Activated naive CD8-positive, alpha-beta T cell treated with anti-CD3 and anti-CD28 coated beads for 36 hours (primary cell): ENCODE data around the gene ITPR2. TPM values are rescaled to one million over a fixed set of nuclear protein-coding genes. Genes with fewer than 3 reads are reported as not detected.

Source experiments
- DNase-seq: peaks from one replicate; pipeline ENCODE4 v3.0.0; 2021
- H3K27ac Mint-ChIP-seq: one replicate; pipeline ENCODE4 v1.8.0; 2022; ENCODE audit warnings: mild to moderate bottlenecking, moderate library complexity, mixed read lengths
- H3K27me3 Mint-ChIP-seq: one replicate; pipeline ENCODE4 v1.8.0; 2022; ENCODE audit warnings: mild to moderate bottlenecking, mixed read lengths
- H3K36me3 Mint-ChIP-seq: one replicate; pipeline ENCODE4 v1.8.0; 2021; ENCODE audit warnings: mild to moderate bottlenecking, mixed read lengths
- H3K4me1 Mint-ChIP-seq: one replicate; pipeline ENCODE4 v1.8.0; 2021; ENCODE audit warnings: mixed read lengths
- H3K4me3 Mint-ChIP-seq: one replicate; pipeline ENCODE4 v1.8.0; 2022; ENCODE audit warnings: mild to moderate bottlenecking, moderate library complexity, mixed read lengths
- H3K9me3 Mint-ChIP-seq: one replicate; pipeline ENCODE4 v1.8.0; 2022; ENCODE audit warnings: mixed read lengths
- total RNA-seq, 2 experiments: library from RNA; stranded (reverse); gene quantifications; one replicate each; pipeline ENCODE4 v1.2.3, GENCODE V29; 2021

The ITPR2 gene
- total RNA-seq, 2 experiments from 2014 or later = 27.3 TPM

- H3K4me1 Mint-ChIP-seq = no peaks in the 10 kb centered on the region
- H3K4me3 Mint-ChIP-seq = no peak overlapping the region
- H3K9me3 Mint-ChIP-seq = no peaks in the 10 kb centered on the region
- H3K27ac Mint-ChIP-seq = no peak overlapping the region
- no peak for DNase-seq
- peaks cover 5% of the 10 kb centered on the region for H3K36me3 Mint-ChIP-seq
- H3K27me3 Mint-ChIP-seq = no peaks in the 10 kb centered on the region
Measured at GRCh38 chr12:26372866-26373265, 460.1 kb downstream of the ITPR2 start.

DNA sequence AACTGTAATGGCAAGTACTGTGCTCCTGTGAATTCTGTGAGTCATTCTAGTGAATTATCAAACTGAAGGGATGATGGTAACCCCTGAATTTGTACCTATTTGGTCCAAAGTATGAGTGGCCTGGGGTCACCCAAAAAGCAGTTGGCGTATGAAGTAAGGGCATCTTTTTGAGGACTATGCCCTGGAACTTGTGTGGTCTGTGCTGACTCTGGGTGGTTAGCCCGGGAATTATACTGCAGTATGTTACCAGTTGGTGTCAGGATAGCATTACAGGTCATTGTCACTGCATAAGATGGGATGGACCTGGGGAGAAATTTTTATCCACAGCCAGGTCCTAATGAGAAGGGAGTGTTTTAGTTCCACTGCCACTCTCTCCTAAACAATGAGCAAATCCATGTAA lies 462.9 kb downstream of the ITPR2 start:
- H3K4me3 Mint-ChIP-seq = no peak overlapping the region
- no peak overlapping the region for H3K27ac Mint-ChIP-seq
- H3K9me3 Mint-ChIP-seq = no peaks in the 10 kb centered on the region
- H3K36me3 Mint-ChIP-seq = peaks cover 3% of the 10 kb centered on the region
- no peaks in the 10 kb centered on the region for H3K27me3 Mint-ChIP-seq
- no peaks in the 10 kb centered on the region for H3K4me1 Mint-ChIP-seq
- DNase-seq = no peak

DNA sequence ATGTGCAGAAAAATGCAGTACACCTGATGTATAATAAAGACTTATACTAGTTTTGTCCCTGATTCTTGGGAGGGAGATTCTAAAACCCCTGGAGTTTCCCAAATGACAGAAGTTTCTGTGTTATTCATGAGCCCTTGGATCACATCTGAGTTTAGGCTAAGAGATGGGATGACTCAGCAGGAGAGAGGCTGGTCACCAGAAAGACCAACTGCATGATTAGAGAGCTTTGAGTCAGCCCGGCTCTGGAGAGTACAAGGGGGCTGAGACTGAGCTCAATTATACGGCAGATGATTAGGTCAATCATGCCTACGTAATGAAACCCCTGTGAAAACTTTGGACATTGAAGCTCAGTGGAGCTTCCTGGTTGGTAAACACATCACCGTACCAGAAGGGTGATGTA lies 463.4 kb downstream of the ITPR2 start:
- no peaks in the 10 kb centered on the region for H3K9me3 Mint-ChIP-seq
- no peaks in the 10 kb centered on the region for H3K4me1 Mint-ChIP-seq
- H3K4me3 Mint-ChIP-seq = no peak overlapping the region
- H3K36me3 Mint-ChIP-seq = peaks cover 3% of the 10 kb centered on the region
- DNase-seq = no peak
- no peaks in the 10 kb centered on the region for H3K27me3 Mint-ChIP-seq
- no peak overlapping the region for H3K27ac Mint-ChIP-seq

- Mint-ChIP-seq H3K4me1 (no peaks in the 10 kb centered on the region), H3K9me3 (no peaks in the 10 kb centered on the region), H3K4me3 (no peak overlapping the region), H3K27me3 (no peaks in the 10 kb centered on the region), H3K27ac (no peak overlapping the region), H3K36me3 (peaks cover 6% of the 10 kb centered on the region)
- no peak for DNase-seq
Measured at GRCh38 chr12:26367991-26368730, 464.8 kb downstream of the ITPR2 start.

- Mint-ChIP-seq H3K36me3 (peaks cover 7% of the 10 kb centered on the region), H3K4me3 (no peak overlapping the region), H3K9me3 (no peaks in the 10 kb centered on the region), H3K27me3 (no peaks in the 10 kb centered on the region), H3K27ac (no peak overlapping the region), H3K4me1 (no peaks in the 10 kb centered on the region)
- DNase-seq = no peak
Measured at GRCh38 chr12:26361964-26362363, 471.0 kb downstream of the ITPR2 start.

DNA sequence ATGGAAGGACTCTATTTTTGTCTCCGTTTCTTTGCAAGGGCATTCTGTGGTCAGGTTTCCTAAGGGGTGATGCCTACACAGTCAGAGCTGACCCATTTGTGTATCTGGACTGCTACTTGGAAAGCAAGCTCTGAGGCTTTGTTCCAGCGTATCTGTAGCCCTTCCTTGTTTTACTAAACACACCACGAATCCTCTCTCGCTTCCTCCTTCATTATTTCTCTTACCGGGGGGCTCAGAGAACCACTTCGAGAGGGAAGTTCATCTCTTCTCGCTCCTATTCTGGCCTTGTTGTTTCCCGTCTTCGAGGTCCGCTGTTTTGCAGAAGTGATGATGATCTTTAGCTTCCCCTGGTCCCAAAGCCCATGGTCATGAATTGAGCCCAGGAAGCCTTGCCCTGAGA lies 472.9 kb downstream of the ITPR2 start:
- peaks cover 8% of the 10 kb centered on the region for H3K36me3 Mint-ChIP-seq
- no peaks in the 10 kb centered on the region for H3K9me3 Mint-ChIP-seq
- no peak overlapping the region for H3K27ac Mint-ChIP-seq
- no peak for DNase-seq
- no peak overlapping the region for H3K4me3 Mint-ChIP-seq
- no peaks in the 10 kb centered on the region for H3K27me3 Mint-ChIP-seq
- H3K4me1 Mint-ChIP-seq = no peaks in the 10 kb centered on the region

- Mint-ChIP-seq H3K36me3 (peaks cover 8% of the 10 kb centered on the region), H3K27ac (no peak overlapping the region), H3K9me3 (no peaks in the 10 kb centered on the region), H3K27me3 (no peaks in the 10 kb centered on the region), H3K4me1 (no peaks in the 10 kb centered on the region), H3K4me3 (no peak overlapping the region)
- DNase-seq = no peak
Measured at GRCh38 chr12:26359576-26359975, 473.4 kb downstream of the ITPR2 start.

- H3K4me1 Mint-ChIP-seq = no peaks in the 10 kb centered on the region
- no peak overlapping the region for H3K4me3 Mint-ChIP-seq
- H3K36me3 Mint-ChIP-seq = peaks cover 6% of the 10 kb centered on the region
- no peaks in the 10 kb centered on the region for H3K9me3 Mint-ChIP-seq
- no peak for DNase-seq
- H3K27ac Mint-ChIP-seq = no peak overlapping the region
- no peaks in the 10 kb centered on the region for H3K27me3 Mint-ChIP-seq
Measured at GRCh38 chr12:26358651-26359050, 474.3 kb downstream of the ITPR2 start.

DNA sequence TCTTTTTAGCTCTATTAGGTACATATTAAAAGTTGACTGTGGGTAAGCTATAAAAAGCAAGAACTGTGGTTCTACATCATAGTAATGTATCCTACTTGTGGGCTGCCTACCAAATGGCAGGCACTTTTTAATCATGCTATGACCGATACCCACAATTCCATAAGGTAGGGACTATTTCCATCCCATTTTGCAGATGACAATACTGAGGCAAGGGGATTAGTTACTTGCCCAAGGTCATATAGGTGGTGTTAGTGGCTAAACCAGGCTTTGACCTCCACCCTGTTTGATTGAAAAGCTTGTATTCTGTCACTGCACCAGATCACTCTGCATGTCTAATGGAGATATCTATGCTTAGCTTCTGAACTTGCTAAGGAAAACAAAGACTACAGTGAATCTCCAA lies 485.7 kb downstream of the ITPR2 start:
- Mint-ChIP-seq H3K9me3 (no peaks in the 10 kb centered on the region), H3K4me3 (no peak overlapping the region), H3K27ac (no peak overlapping the region), H3K27me3 (no peaks in the 10 kb centered on the region), H3K4me1 (no peaks in the 10 kb centered on the region), H3K36me3 (peaks cover 8% of the 10 kb centered on the region)
- no peak for DNase-seq

- Mint-ChIP-seq H3K36me3 (peaks cover 11% of the 10 kb centered on the region), H3K27me3 (no peaks in the 10 kb centered on the region), H3K27ac (no peak overlapping the region), H3K9me3 (no peaks in the 10 kb centered on the region), H3K4me1 (no peaks in the 10 kb centered on the region), H3K4me3 (no peak overlapping the region)
- no peak for DNase-seq
Measured at GRCh38 chr12:26346736-26347135, 486.3 kb downstream of the ITPR2 start.

DNA sequence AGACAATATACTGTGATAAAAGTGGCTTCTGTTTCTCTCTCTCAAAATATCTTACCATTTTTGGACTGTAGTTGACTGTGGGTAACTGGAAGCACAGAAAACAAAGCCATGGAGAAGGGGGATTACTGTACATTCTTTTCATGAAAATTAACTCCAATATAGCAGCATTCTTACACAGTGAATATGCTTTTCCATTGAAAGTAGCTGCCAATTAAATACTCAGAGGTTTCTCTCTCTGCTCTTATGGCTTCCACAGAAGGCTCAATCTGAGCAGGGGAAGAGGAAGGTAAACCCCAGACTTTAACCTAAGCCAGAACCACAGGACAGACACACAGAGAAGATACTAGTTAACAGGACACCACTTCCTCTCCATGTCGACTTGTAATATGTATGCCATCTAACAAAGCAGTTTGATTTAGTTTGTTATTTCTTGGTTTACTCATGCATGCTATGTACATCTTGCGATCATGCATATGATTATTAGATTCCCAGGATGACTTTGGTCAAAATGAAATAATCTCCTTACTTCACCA lies 487.5 kb downstream of the ITPR2 start:
- DNase-seq = no peak
- Mint-ChIP-seq H3K36me3 (peaks cover 18% of the 10 kb centered on the region), H3K27ac (no peak overlapping the region), H3K4me3 (no peak overlapping the region), H3K9me3 (no peaks in the 10 kb centered on the region), H3K27me3 (no peaks in the 10 kb centered on the region), H3K4me1 (peaks cover 8% of the 10 kb centered on the region)

DNA sequence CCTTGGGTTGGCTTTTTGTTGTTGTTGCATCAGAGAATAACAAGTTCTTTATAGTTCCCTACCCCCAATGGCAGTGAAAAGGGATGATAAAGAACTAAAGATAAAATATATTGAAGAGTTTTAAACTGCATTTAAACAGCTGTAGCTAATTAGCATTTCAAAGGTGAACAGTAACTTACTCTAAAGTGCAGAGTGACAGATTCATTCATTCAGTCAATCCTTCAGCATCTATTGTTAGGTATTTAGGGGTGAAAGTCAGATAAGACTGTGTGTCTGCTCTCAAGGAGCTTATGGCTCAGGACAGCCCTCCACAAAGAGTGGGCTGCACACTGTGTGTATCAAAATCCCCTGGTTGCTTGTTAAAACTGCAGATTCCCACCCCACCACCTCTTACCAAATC lies 491.5 kb downstream of the ITPR2 start:
- no peak for DNase-seq
- no peaks in the 10 kb centered on the region for H3K9me3 Mint-ChIP-seq
- H3K36me3 Mint-ChIP-seq = peaks cover 38% of the 10 kb centered on the region
- no peak overlapping the region for H3K4me3 Mint-ChIP-seq
- peaks cover 13% of the 10 kb centered on the region for H3K4me1 Mint-ChIP-seq
- no peak overlapping the region for H3K27ac Mint-ChIP-seq
- no peaks in the 10 kb centered on the region for H3K27me3 Mint-ChIP-seq

- peaks cover 13% of the 10 kb centered on the region for H3K4me1 Mint-ChIP-seq
- no peak overlapping the region for H3K4me3 Mint-ChIP-seq
- H3K27ac Mint-ChIP-seq = no peak overlapping the region
- H3K9me3 Mint-ChIP-seq = no peaks in the 10 kb centered on the region
- peaks cover 44% of the 10 kb centered on the region for H3K36me3 Mint-ChIP-seq
- no peaks in the 10 kb centered on the region for H3K27me3 Mint-ChIP-seq
- no peak for DNase-seq
Measured at GRCh38 chr12:26340649-26341048, 492.3 kb downstream of the ITPR2 start.

- peaks cover 45% of the 10 kb centered on the region for H3K36me3 Mint-ChIP-seq
- no peaks in the 10 kb centered on the region for H3K27me3 Mint-ChIP-seq
- no peaks in the 10 kb centered on the region for H3K9me3 Mint-ChIP-seq
- no peak overlapping the region for H3K4me3 Mint-ChIP-seq
- DNase-seq = no peak
- H3K27ac Mint-ChIP-seq = no peak overlapping the region
- peaks cover 13% of the 10 kb centered on the region for H3K4me1 Mint-ChIP-seq
Measured at GRCh38 chr12:26339976-26340375, 493.0 kb downstream of the ITPR2 start.

DNA sequence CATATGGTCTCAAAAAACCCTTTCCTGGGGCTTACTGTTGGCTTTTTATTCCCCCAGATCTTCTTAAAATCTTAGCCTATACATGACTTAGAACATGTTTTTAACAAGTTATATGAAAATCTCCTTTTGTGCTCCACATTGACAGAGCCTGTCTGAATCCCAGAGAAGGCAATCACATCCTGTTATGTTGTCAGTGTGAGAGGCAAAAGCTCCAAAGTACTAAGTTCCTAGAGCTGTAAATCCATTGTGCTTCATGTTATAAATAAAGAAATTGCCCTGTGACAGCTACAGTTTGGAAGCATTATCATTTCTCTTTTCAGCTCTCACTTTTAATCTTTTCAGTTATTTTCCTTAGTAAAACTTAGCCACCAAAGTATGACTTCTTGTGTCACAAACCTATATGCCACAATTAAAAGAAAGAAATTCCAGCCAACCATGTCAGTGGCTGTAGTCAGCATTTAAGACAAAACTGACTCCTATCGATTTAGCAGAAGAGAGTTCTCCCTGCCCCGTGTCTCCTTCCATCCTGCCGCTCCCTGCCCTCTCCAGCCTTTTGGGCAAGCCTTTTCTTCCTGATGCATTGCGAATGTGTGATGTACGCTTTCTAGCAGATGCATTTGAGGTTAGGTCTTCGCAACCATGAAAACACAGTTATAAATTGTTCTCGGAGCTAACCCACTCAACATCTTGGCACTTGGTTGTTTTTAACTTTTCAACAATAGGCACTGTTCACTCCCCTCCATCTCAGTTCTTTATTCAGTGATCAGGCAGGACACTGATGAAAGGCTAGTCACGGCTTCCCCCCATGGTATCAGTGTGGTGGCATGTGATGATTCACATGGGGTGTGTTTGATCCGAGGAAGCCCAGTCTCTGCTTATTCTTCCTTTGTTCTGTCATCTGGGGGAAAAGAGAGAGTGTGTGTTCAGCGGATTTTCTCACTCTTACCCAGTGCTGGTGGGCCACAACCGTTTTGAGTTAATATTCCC lies 494.1 kb downstream of the ITPR2 start:
- Mint-ChIP-seq H3K4me1 (peaks cover 13% of the 10 kb centered on the region), H3K36me3 (peaks cover 47% of the 10 kb centered on the region)

More for the DNA sequence above, 494.1 kb downstream of the ITPR2 start:
- peaks cover 4% of the 10 kb centered on the region for H3K9me3 Mint-ChIP-seq
- H3K4me3 Mint-ChIP-seq = no peak overlapping the region
- H3K27me3 Mint-ChIP-seq = no peaks in the 10 kb centered on the region
- no peak overlapping the region for H3K27ac Mint-ChIP-seq
- DNase-seq = no peak
